ENCODE data around the gene NAV2.

Gene NAV2

GRCh38 chr11:20007386-20007785 lies 294.7 kb downstream of the NAV2 start:
- ATAC-seq (ENCODE audit: insufficient read depth, low read depth) (no peak), DNase-seq (no peak)
- no peak overlapping the region for H3K9ac ChIP-seq (ENCODE audit: low read depth, low read length)
- no peak for TF ChIP-seq EZH2 (IDR thresholded peaks at IDR 0.05; ENCODE audit: borderline replicate concordance, low read depth, low read length, severe bottlenecking)
- TF ChIP-seq CTCF (IDR thresholded peaks at IDR 0.05; ENCODE audit: borderline replicate concordance, extremely low read depth, low read length, poor library complexity, severe bottlenecking), result no peak
- H2AFZ ChIP-seq (ENCODE audit: low read depth, low read length), result no peak overlapping the region
- H3K27ac ChIP-seq (ENCODE audit: low read length), result no peak overlapping the region
- no peak overlapping the region for H3K4me3 ChIP-seq (ENCODE audit: low read depth in 1 of 2, low read length in 2 of 2)
- H3K27me3 ChIP-seq (ENCODE audit: insufficient read depth, low read length, poor library complexity), result peaks cover 3% of the 10 kb centered on the region
- H3K4me2 ChIP-seq (ENCODE audit: insufficient read depth, low read length), result no peak overlapping the region
- no peaks in the 10 kb centered on the region for H3K36me3 ChIP-seq (ENCODE audit: insufficient read depth, low read length)
- H3K4me1 ChIP-seq (ENCODE audit: insufficient read depth, low read length), result no peaks in the 10 kb centered on the region
- no peaks in the 10 kb centered on the region for H3K9me3 ChIP-seq (ENCODE audit: insufficient read depth, low read length, severe bottlenecking)
- H4K20me1 ChIP-seq (ENCODE audit: insufficient read depth, low read length), result no peaks in the 10 kb centered on the region
- no peaks in the 10 kb centered on the region for H3K79me2 ChIP-seq (ENCODE audit: insufficient read depth, low read length)

- Histone ChIP-seq H2AFZ (ENCODE audit: low read depth, low read length) (no peak overlapping the region), H3K4me2 (ENCODE audit: insufficient read depth, low read length) (no peak overlapping the region), H4K20me1 (ENCODE audit: insufficient read depth, low read length) (no peaks in the 10 kb centered on the region), H3K36me3 (ENCODE audit: insufficient read depth, low read length) (no peaks in the 10 kb centered on the region), H3K9ac (ENCODE audit: low read depth, low read length) (no peak overlapping the region), H3K27me3 (ENCODE audit: insufficient read depth, low read length, poor library complexity) (peaks cover 5% of the 10 kb centered on the region), H3K4me3 (ENCODE audit: low read depth in 1 of 2, low read length in 2 of 2) (no peak overlapping the region), H3K27ac (ENCODE audit: low read length) (no peak overlapping the region), H3K9me3 (ENCODE audit: insufficient read depth, low read length, severe bottlenecking) (no peaks in the 10 kb centered on the region), H3K79me2 (ENCODE audit: insufficient read depth, low read length) (no peaks in the 10 kb centered on the region), H3K4me1 (ENCODE audit: insufficient read depth, low read length) (no peaks in the 10 kb centered on the region)
- ATAC-seq (ENCODE audit: insufficient read depth, low read depth) (no peak), DNase-seq (no peak)
- TF ChIP-seq EZH2 (IDR thresholded peaks at IDR 0.05; ENCODE audit: borderline replicate concordance, low read depth, low read length, severe bottlenecking) (no peak), CTCF (IDR thresholded peaks at IDR 0.05; ENCODE audit: borderline replicate concordance, extremely low read depth, low read length, poor library complexity, severe bottlenecking) (no peak)
Measured at GRCh38 chr11:20008190-20008870, 295.7 kb downstream of the NAV2 start.

GRCh38 chr11:20008871-20009644 lies 296.4 kb downstream of the NAV2 start:
- Histone ChIP-seq H3K79me2 (ENCODE audit: insufficient read depth, low read length) (no peaks in the 10 kb centered on the region), H2AFZ (ENCODE audit: low read depth, low read length) (no peak overlapping the region), H3K4me2 (ENCODE audit: insufficient read depth, low read length) (no peak overlapping the region), H3K9ac (ENCODE audit: low read depth, low read length) (no peak overlapping the region), H3K9me3 (ENCODE audit: insufficient read depth, low read length, severe bottlenecking) (no peaks in the 10 kb centered on the region), H4K20me1 (ENCODE audit: insufficient read depth, low read length) (no peaks in the 10 kb centered on the region), H3K27me3 (ENCODE audit: insufficient read depth, low read length, poor library complexity) (peaks cover 9% of the 10 kb centered on the region), H3K4me3 (ENCODE audit: low read depth in 1 of 2, low read length in 2 of 2) (no peak overlapping the region), H3K36me3 (ENCODE audit: insufficient read depth, low read length) (no peaks in the 10 kb centered on the region), H3K4me1 (ENCODE audit: insufficient read depth, low read length) (no peaks in the 10 kb centered on the region), H3K27ac (ENCODE audit: low read length) (no peak overlapping the region)
- no peak for DNase-seq
- TF ChIP-seq EZH2 (IDR thresholded peaks at IDR 0.05; ENCODE audit: borderline replicate concordance, low read depth, low read length, severe bottlenecking), result no peak
- no peak for TF ChIP-seq CTCF (IDR thresholded peaks at IDR 0.05; ENCODE audit: borderline replicate concordance, extremely low read depth, low read length, poor library complexity, severe bottlenecking)
- no peak for ATAC-seq (ENCODE audit: insufficient read depth, low read depth)

Measured in DND-41 (cell line).